Neural cell (in vitro differentiated cells): ENCODE measurements around the gene BCL2L11. TPM values are rescaled to one million over a fixed set of nuclear protein-coding genes. Genes with fewer than 3 reads are reported as not detected.

Experiments used
- H2AFZ ChIP-seq: fragments of 200-600, 300-800 bp; sonication (generic), shearing (Covaris generic); 2 replicates; pipeline ENCODE4 v1.6.0; 2014; ENCODE audit warnings: low read depth, mild to moderate bottlenecking, antibody characterized with exemption, low read length, moderate library complexity
- H3F3A ChIP-seq: fragments of 200-600 bp; shearing (Covaris generic); 2 replicates; pipeline ENCODE4 v1.6.1; 2016; ENCODE audit warnings: mild to moderate bottlenecking, moderate library complexity, mixed read lengths, antibody characterized with exemption, low read length; ENCODE audit not compliant: insufficient read depth, poor library complexity, severe bottlenecking
- H3K27ac ChIP-seq: fragments of 200-600, 300-800 bp; sonication (generic), shearing (Covaris generic); 2 replicates; pipeline ENCODE4 v1.5.1; 2014; ENCODE audit warnings: mild to moderate bottlenecking, low read length, moderate library complexity
- H3K27me3 ChIP-seq: fragments of 300-800, 200-600 bp; sonication (generic), shearing (Covaris generic); 2 replicates; pipeline ENCODE4 v1.6.0; 2014; ENCODE audit warnings: mild to moderate bottlenecking, low read depth, low read length, moderate library complexity; ENCODE audit not compliant: insufficient read depth
- H3K36me3 ChIP-seq: fragments of 300-800, 200-600 bp; sonication (generic), shearing (Covaris generic); 2 replicates; pipeline ENCODE4 v1.5.1; 2014; ENCODE audit warnings: mild to moderate bottlenecking, antibody characterized with exemption, low read length, moderate library complexity; ENCODE audit not compliant: insufficient read depth
- H3K4me2 ChIP-seq: fragments of 300-800, 200-600 bp; sonication (generic), shearing (Covaris generic); 2 replicates; pipeline ENCODE4 v1.6.0; 2014; ENCODE audit warnings: mild to moderate bottlenecking, low read length
- H3K4me3 ChIP-seq: fragments of 300-800, 200-600 bp; sonication (generic), shearing (Covaris generic); 2 replicates; pipeline ENCODE4 v1.5.1; 2014; ENCODE audit warnings: mild to moderate bottlenecking, low read length, moderate library complexity
- H3K79me2 ChIP-seq: fragments of 200-600 bp; shearing (Covaris generic); replicated peaks from 2 replicates; pipeline ENCODE4 v1.6.0; 2014; ENCODE audit warnings: mild to moderate bottlenecking, low read length, moderate library complexity; ENCODE audit not compliant: insufficient read depth
- H3K9ac ChIP-seq: fragments of 300-800, 200-600 bp; sonication (generic), shearing (Covaris generic); 2 replicates; pipeline ENCODE4 v1.6.1; 2016; ENCODE audit warnings: mild to moderate bottlenecking, low read length, mixed read lengths
- H3K9me2 ChIP-seq: fragments of 200-600 bp; shearing (Covaris generic); 2 replicates; pipeline ENCODE4 v1.6.1; 2016; ENCODE audit warnings: mild to moderate bottlenecking, low read length, mixed read lengths; ENCODE audit not compliant: insufficient read depth
- H3K9me3 ChIP-seq: fragments of 200-600, 300-800 bp; sonication (generic), shearing (Covaris generic); 2 replicates; pipeline ENCODE4 v1.6.1; 2016; ENCODE audit warnings: mild to moderate bottlenecking, mixed run types, low read length, moderate library complexity, mixed read lengths
- H4K20me1 ChIP-seq: fragments of 200-600 bp; shearing (Covaris generic); 2 replicates; pipeline ENCODE4 v1.6.1; 2016; ENCODE audit warnings: mild to moderate bottlenecking, mixed run types; ENCODE audit not compliant: insufficient read depth
- CTCF ChIP-seq: fragments of 450-650 bp; IDR thresholded peaks from 2 replicates; pipeline ENCODE4 v1.5.1; 2014; ENCODE audit warnings: antibody characterized with exemption, mild to moderate bottlenecking, moderate library complexity; ENCODE audit not compliant: poor library complexity, severe bottlenecking
- EP300 ChIP-seq: fragments of 450-650 bp; conservative IDR thresholded peaks from 2 replicates; pipeline ENCODE4 v1.6.1; 2014; ENCODE audit warnings: antibody characterized with exemption, mild to moderate bottlenecking, moderate library complexity; ENCODE audit not compliant: poor library complexity, severe bottlenecking
- EZH2 ChIP-seq: fragments of 200-600, 300-800 bp; shearing (Covaris generic), sonication (generic); IDR thresholded peaks from 2 replicates; pipeline ENCODE4 v1.6.1; 2014; ENCODE audit warnings: antibody characterized with exemption, low read length, borderline replicate concordance, mild to moderate bottlenecking; ENCODE audit not compliant: insufficient read depth, poor library complexity, severe bottlenecking
- MXI1 ChIP-seq: fragments of 450-650 bp; conservative IDR thresholded peaks from 2 replicates; pipeline ENCODE4 v1.6.1; 2014; ENCODE audit warnings: antibody characterized with exemption, mild to moderate bottlenecking; ENCODE audit not compliant: poor library complexity, severe bottlenecking
- POLR2AphosphoS5 ChIP-seq: IDR thresholded peaks from 2 replicates; pipeline ENCODE4 v1.6.1; 2012
- RAD21 ChIP-seq: fragments of 450-650 bp; conservative IDR thresholded peaks from 2 replicates; pipeline ENCODE4 v1.6.1; 2014; ENCODE audit warnings: antibody characterized with exemption, mild to moderate bottlenecking, moderate library complexity
- REST ChIP-seq: IDR thresholded peaks from 2 replicates; pipeline ENCODE4 v1.6.1; 2012; ENCODE audit warnings: borderline replicate concordance
- SMC3 ChIP-seq: fragments of 450-650 bp; conservative IDR thresholded peaks from 2 replicates; pipeline ENCODE4 v1.6.1; 2014; ENCODE audit warnings: antibody characterized with exemption, mild to moderate bottlenecking, moderate library complexity; ENCODE audit not compliant: poor library complexity
- TAF1 ChIP-seq: IDR thresholded peaks from 2 replicates; pipeline ENCODE4 v1.6.1; 2012; ENCODE audit warnings: low read depth
- polyA plus RNA-seq: library from polyadenylated mRNA; depleted of rRNA; stranded (reverse); fragments of >200 nt; gene quantifications from 2 replicates; pipeline ENCODE4 v1.2.3, GENCODE V29; 2014

BCL2L11 gene
- polyA plus RNA-seq, 1 donor from 2014 or later, result 2.6 TPM

GRCh38 chr2:111149882-111150455 lies 29.3 kb downstream of the BCL2L11 start:
- no peak overlapping the region for H3K4me2 ChIP-seq
- H3K27ac ChIP-seq, result no peak overlapping the region
- no peak overlapping the region for H3K9ac ChIP-seq
- H3F3A ChIP-seq, result no peaks in the 10 kb centered on the region
- H4K20me1 ChIP-seq, result no peaks in the 10 kb centered on the region
- no peaks in the 10 kb centered on the region for H3K9me3 ChIP-seq
- H3K4me3 ChIP-seq, result no peak overlapping the region
- no peaks in the 10 kb centered on the region for H3K9me2 ChIP-seq
- peaks cover 21% of the 10 kb centered on the region for H3K27me3 ChIP-seq
- TF ChIP-seq POLR2AphosphoS5, result no peak
- TF ChIP-seq EP300, result no peak
- no peaks in the 10 kb centered on the region for H3K36me3 ChIP-seq
- no peaks in the 10 kb centered on the region for H3K79me2 ChIP-seq
- H2AFZ ChIP-seq, result no peak overlapping the region

GRCh38 chr2:111154758-111155157 lies 34.0 kb downstream of the BCL2L11 start:
- no peaks in the 10 kb centered on the region for H3F3A ChIP-seq
- no peak overlapping the region for H3K4me3 ChIP-seq
- no peaks in the 10 kb centered on the region for H4K20me1 ChIP-seq
- H3K27me3 ChIP-seq, result peaks cover 3% of the 10 kb centered on the region
- H3K9me2 ChIP-seq, result no peaks in the 10 kb centered on the region
- no peak for TF ChIP-seq POLR2AphosphoS5
- TF ChIP-seq TAF1, result no peak
- TF ChIP-seq RAD21, result no peak
- no peak for TF ChIP-seq EP300
- TF ChIP-seq SMC3, result no peak
- no peak for TF ChIP-seq EZH2
- no peak for TF ChIP-seq REST
- no peak for TF ChIP-seq CTCF
- TF ChIP-seq MXI1, result no peak
- no peaks in the 10 kb centered on the region for H3K36me3 ChIP-seq
- no peak overlapping the region for H2AFZ ChIP-seq
- no peak overlapping the region for H3K9ac ChIP-seq
- no peak overlapping the region for H3K27ac ChIP-seq
- H3K4me2 ChIP-seq, result no peak overlapping the region
- H3K9me3 ChIP-seq, result no peaks in the 10 kb centered on the region
- no peaks in the 10 kb centered on the region for H3K79me2 ChIP-seq
